Aorta (tissue), 5 donors: ENCODE data around the gene TRAF7. TPM values are rescaled to one million over a fixed set of nuclear protein-coding genes. Genes with fewer than 3 reads are reported as not detected.
A peak's percentile ranks its signal among the peaks of the same experiment; 100 is the strongest.

Experiments
- ATAC-seq: fragments of 200-7000 bp; cut with Tn5 transposase; one replicate; pipeline ENCODE4 v1.9.1; 2022; ENCODE audit warnings: moderate library complexity; ENCODE audit not compliant: low FRiP score
- DNase-seq, 2 donors: peaks; one replicate each; pipeline ENCODE4 v3.0.0-alpha.2; 2020
- H3K27ac ChIP-seq, 2 donors: one replicate each; pipeline ENCODE4 v1.5.1; 2013; ENCODE audit warnings: low read length in 2 of 2, mild to moderate bottlenecking in 2 of 2, moderate library complexity in 2 of 2, control low read depth in 1 of 2, inconsistent platforms in 1 of 2, low read depth in 1 of 2
- H3K27me3 ChIP-seq, 2 donors: one replicate each; pipeline ENCODE4 v1.6.1; 2013; ENCODE audit warnings: control low read depth in 1 of 2, low read length in 1 of 2, mild to moderate bottlenecking in 1 of 2, moderate library complexity in 1 of 2; ENCODE audit not compliant: insufficient read depth in 2 of 2, control insufficient read depth in 1 of 2
- H3K36me3 ChIP-seq, 2 donors: one replicate each; pipeline ENCODE4 v1.6.1; 2013; ENCODE audit warnings: control low read depth in 1 of 2, low read length in 1 of 2, mild to moderate bottlenecking in 1 of 2; ENCODE audit not compliant: insufficient read depth in 2 of 2, control insufficient read depth in 1 of 2
- H3K4me1 ChIP-seq, 2 donors: one replicate each; pipeline ENCODE4 v1.6.1; 2013; ENCODE audit warnings: low read length in 2 of 2, control low read depth in 1 of 2, mild to moderate bottlenecking in 1 of 2, moderate library complexity in 1 of 2; ENCODE audit not compliant: insufficient read depth in 2 of 2, control insufficient read depth in 1 of 2
- H3K4me3 ChIP-seq, 2 donors: one replicate each; pipeline ENCODE4 v1.5.1; 2013; ENCODE audit warnings: low read length in 2 of 2, control low read depth in 1 of 2, mild to moderate bottlenecking in 1 of 2
- H3K9me3 ChIP-seq: one replicate; pipeline ENCODE4 v1.6.1; 2013; ENCODE audit warnings: mild to moderate bottlenecking, low read length; ENCODE audit not compliant: control insufficient read depth
- WGBS, 2 donors: extraction: QIAGEN DNeasy Blood & Tissue Kit; methylation state at CpG; one replicate each; pipeline ENCODE4 v1.1.7; 2013; 5-methylcytosine and 5-hydroxymethylcytosine counted together
- intact Hi-C, 2 donors: fragments of 100-400 bp; cut with DNase I; formaldehyde crosslinking; loops; one replicate each; pipeline versions ENCODE4 v1.14.2 to v1.15.0; 2022
- polyA plus RNA-seq, 2 donors: library from polyadenylated mRNA; stranded (reverse); fragments of 200-250 nt; gene quantifications; one replicate each; pipeline ENCODE4 v1.2.3, GENCODE V29; 2013
- total RNA-seq, 2 donors: library from RNA; stranded (reverse); fragmentation: NEBNext Ultra II Directional; extraction: Animal tissue kit (Norgen Biotek cat#: 25700); gene quantifications; one replicate each; pipeline ENCODE4 v1.2.1, GENCODE V29; 2021
- donor health status: healthy with polysubstance abuse.
- donor health status: Bipolar disorder and iron deficiency.
- donor health status: DM: no; HTN: no; CAD: no.
- donor health status: DM: no; HTN: no; CAD: no.
- donor health status: DM: yes; HTN: yes; CAD: no.

The TRAF7 gene
- total and polyA plus RNA-seq, 4 donors: 24.4 to 54.4 (median 42.8) TPM

GRCh38 chr16:2209258-2210008, 53.9 kb downstream of the TRAF7 start:
- WGBS, 2 donors: 82 to 83% methylated on average over 28 to 29 of the region's 29 CpGs
- DNase-seq (no peak), ATAC-seq (no peak)
- intact Hi-C loops: no loop called here
- H3K4me3 ChIP-seq: no peak overlapping the region
- H3K36me3 ChIP-seq: no peaks in the 10 kb centered on the region
- H3K4me1 ChIP-seq: no peaks in the 10 kb centered on the region
- no peaks in the 10 kb centered on the region for H3K9me3 ChIP-seq
- no peak overlapping the region for H3K27ac ChIP-seq
- no peaks in the 10 kb centered on the region for H3K27me3 ChIP-seq

GRCh38 chr16:2210009-2210332, 54.4 kb downstream of the TRAF7 start:
- 90 to 91% methylated on average over 17 of the region's 17 CpGs for WGBS, 2 donors
- H3K9me3 ChIP-seq: no peaks in the 10 kb centered on the region
- H3K36me3 ChIP-seq: no peaks in the 10 kb centered on the region
- H3K4me3 ChIP-seq: no peak overlapping the region
- ATAC-seq (no peak), DNase-seq (no peak)
- H3K27me3 ChIP-seq: no peaks in the 10 kb centered on the region
- no peak overlapping the region for H3K27ac ChIP-seq
- no peaks in the 10 kb centered on the region for H3K4me1 ChIP-seq
- intact Hi-C loops: no loop called here

DNA sequence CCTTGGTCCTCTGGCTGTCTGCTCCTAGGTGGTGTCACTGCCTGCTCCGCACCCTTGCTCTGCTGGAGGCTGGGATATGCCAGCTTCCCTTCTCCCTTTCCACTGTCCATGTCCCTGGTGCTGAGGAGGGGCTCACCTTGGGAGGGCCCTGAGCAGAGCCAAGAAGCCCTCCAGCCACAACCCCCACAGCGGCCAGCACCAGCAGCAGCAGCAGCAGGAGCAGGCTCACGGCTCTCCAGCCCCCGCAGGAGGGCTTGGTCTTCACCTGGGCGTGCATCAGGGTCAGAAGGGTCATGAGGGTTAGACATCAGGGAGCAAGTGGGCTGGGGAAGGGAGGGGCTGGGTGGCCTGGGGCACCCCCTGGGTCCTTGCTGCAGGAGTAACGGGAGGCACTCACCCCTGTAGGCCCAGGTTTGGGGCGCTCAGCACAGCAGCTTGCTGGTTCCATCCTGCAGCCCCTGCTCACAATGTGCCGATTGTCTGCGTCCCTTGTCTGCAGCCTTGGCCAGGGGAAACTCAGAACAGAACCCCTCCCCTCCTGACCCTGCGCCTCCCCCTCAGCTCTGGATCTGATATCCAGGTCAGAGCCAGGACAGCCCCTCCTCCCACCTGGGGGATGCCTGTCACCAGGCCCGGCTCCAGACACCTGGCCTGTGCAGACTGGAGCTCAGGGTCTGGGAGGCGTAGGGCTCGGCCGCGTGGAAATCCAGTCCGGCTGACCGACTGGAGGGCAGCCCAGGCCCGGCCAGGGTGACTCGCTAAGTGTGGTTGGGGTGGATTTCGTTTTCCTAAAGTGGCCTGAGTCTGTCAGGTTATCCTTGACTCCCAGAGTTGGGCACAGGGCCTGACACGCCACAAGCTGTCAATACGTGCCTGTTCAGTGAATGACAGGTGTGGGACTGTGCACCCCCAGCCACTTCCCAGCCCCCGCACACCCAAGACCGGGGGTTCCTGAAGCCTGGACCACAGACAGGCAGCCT, 55.1 kb downstream of the TRAF7 start, which contains the start of gene BRICD5:
Gene BRICD5, minus strand, starts transcription at position 478 of the 980 bp plus-strand sequence. Its CDS starts 30 bp downstream, at position 448.
- intact Hi-C loops: no loop called here
- 77 to 80% methylated on average over 23 to 24 of the region's 24 CpGs for WGBS, 2 donors
- H3K27ac ChIP-seq: no peak within 1 kb of the TSS
- ATAC-seq (no peak), DNase-seq (no peak)
- no peaks in the 10 kb centered on the region for H3K4me1 ChIP-seq
- H3K36me3 ChIP-seq: no peaks in the 10 kb centered on the region
- H3K4me3 ChIP-seq: no peak within 1 kb of the TSS
- no peaks in the 10 kb centered on the region for H3K27me3 ChIP-seq
- H3K9me3 ChIP-seq: no peaks in the 10 kb centered on the region

DNA sequence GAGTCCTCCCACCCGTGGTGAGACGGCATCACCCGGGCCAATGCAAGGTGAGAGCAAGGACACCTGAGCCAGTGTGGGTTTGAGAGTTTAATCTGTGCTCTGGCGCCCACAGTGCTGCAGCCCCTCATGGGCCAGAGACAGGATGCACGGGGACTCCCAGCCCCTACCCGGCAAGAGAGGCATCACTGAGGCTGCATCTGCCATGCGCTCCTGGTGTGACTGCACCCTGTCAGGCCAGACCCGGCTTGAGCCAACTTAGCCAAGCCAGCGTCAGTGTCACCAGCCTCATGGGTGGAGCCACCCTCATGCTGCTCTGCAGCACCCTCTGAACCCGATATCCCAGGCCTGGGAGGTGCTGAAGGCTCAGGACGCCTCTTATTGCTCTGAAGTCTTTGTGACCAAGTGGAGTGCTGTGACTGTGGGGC, 56.4 kb downstream of the TRAF7 start:
- Histone ChIP-seq H3K27me3 (no peaks in the 10 kb centered on the region), H3K4me1 (no peaks in the 10 kb centered on the region), H3K4me3 (no peak overlapping the region), H3K36me3 (no peaks in the 10 kb centered on the region), H3K9me3 (no peaks in the 10 kb centered on the region), H3K27ac (no peak overlapping the region)
- intact Hi-C loops: no loop called here
- WGBS, 2 donors: 74 to 75% methylated on average over 11 of the region's 11 CpGs
- ATAC-seq: no peak
- no peak for DNase-seq

DNA sequence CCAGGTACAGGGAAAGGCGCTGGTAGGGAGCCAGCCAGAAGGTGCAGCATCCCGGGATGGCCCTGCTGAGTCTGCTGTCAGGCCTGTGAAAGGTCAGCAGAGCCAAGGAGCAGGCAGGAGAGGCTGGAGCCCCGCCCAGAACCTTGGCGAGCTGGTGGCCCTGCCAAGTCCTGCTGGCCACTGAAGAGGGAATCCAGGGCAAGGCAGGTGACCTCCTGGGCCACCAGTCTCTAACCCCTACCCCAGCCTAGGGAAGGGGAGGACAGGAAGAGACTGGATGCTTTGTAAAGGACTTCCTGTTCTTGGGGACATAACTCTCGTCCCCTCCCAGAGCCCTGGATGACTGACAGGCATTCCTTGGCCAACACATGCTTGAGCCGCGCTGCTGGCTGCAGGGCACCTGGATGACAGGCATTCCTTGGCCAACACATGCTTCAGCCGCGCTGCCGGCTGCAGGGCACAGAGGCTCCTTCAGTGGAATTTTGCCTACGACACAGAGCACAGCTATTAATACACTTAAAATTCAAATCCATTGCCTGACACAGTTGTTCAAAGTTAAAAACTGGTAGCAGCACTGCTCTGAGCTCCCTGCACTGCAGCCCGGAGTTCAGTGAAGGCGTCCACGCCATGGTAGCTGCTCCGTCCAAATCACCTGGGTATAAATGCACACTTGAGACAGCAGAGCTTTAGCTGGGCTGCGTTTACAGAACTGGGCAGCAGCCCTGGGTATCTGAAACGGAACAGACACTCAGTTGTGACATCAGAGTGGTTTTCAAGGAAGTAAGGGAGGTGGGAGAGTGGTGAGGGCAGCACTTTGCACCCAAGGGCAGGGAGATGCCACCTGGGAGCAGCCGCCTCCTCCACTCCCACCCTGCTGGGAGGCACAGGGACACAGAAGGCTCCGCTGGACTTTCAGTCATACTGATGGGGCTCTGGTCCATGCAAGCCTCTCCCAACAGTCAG, 57.1 kb downstream of the TRAF7 start:
- ATAC-seq (no peak), DNase-seq (no peak)
- Histone ChIP-seq H3K27me3 (no peaks in the 10 kb centered on the region), H3K27ac (no peak overlapping the region), H3K36me3 (no peaks in the 10 kb centered on the region), H3K4me3 (no peak overlapping the region), H3K9me3 (no peaks in the 10 kb centered on the region), H3K4me1 (no peaks in the 10 kb centered on the region)
- 35 to 43% methylated on average over 19 of the region's 19 CpGs for WGBS, 2 donors
- intact Hi-C loops: no loop called here

GRCh38 chr16:2213817-2214718, 58.5 kb downstream of the TRAF7 start:
- Histone ChIP-seq H3K9me3 (no peaks in the 10 kb centered on the region), H3K4me1 (no peaks in the 10 kb centered on the region), H3K36me3 (no peaks in the 10 kb centered on the region), H3K4me3 (peak overlapping the region; percentile 61 to 74), H3K27me3 (no peaks in the 10 kb centered on the region), H3K27ac (peak overlapping the region; percentile 29 to 73)
- 1% methylated on average over 61 to 98 of the region's 98 CpGs for WGBS, 2 donors
- no peak for ATAC-seq
- intact Hi-C loops: loop anchor here in 1 of 2 donors (1.0 kb wide), 1 partner anchor 9 kb away; the partner anchor contains the start of gene E4F1
- DNase-seq: peak in 1 of 2 donors; percentile 54

DNA sequence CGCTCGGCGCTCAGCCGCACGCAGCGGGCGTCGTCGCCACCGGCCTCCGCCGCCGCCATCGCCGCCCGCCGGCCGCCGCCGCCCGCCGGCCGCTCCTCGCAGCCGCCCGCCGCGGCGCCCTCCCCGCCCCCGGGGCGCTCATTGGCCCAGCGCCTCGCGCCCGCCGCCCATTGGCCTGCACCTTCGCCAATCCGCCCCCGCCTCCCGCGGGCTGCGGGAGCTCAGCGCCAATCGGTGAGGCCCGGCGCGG, 59.1 kb downstream of the TRAF7 start, which contains the start of gene PGP:
Gene PGP, minus strand, starts transcription at position 122 of the 250 bp plus-strand sequence. Its CDS starts 63 bp downstream, at position 59.
- H3K27me3 ChIP-seq: no peaks in the 10 kb centered on the region
- H3K4me3 ChIP-seq: peak within 1 kb of the TSS; percentile 61 to 74
- DNase-seq (no peak), ATAC-seq (peak; percentile 97)
- no peaks in the 10 kb centered on the region for H3K9me3 ChIP-seq
- peak within 1 kb of the TSS; percentile 29 to 93 for H3K27ac ChIP-seq
- no peaks in the 10 kb centered on the region for H3K36me3 ChIP-seq
- no peaks in the 10 kb centered on the region for H3K4me1 ChIP-seq
- WGBS, 2 donors: 0 to 1% methylated on average over 16 to 48 of the region's 48 CpGs
- intact Hi-C loops: loop anchor here in 1 of 2 donors (1.0 kb wide), 1 partner anchor 9 kb away; the partner anchor contains the start of gene E4F1
